HUES48 (cell line): ENCODE data around the gene AFAP1.

Experiments used
- H3K27ac ChIP-seq: one replicate; pipeline ENCODE4 v1.7.0; 2013; ENCODE audit warnings: low read depth, low read length, inconsistent platforms
- H3K27me3 ChIP-seq: 2 replicates; pipeline ENCODE4 v1.6.1; 2013; ENCODE audit warnings: mild to moderate bottlenecking, low read length; ENCODE audit not compliant: control insufficient read depth, insufficient read depth
- H3K36me3 ChIP-seq: 2 replicates; pipeline ENCODE4 v1.6.1; 2013; ENCODE audit warnings: low read length; ENCODE audit not compliant: control insufficient read depth, insufficient read depth
- H3K4me1 ChIP-seq: 2 replicates; pipeline ENCODE4 v1.6.1; 2013; ENCODE audit warnings: mild to moderate bottlenecking, low read length; ENCODE audit not compliant: control insufficient read depth, insufficient read depth
- H3K4me3 ChIP-seq: 2 replicates; pipeline ENCODE4 v1.5.1; 2013; ENCODE audit warnings: mild to moderate bottlenecking, low read depth, low read length
- H3K9ac ChIP-seq: 2 replicates; pipeline ENCODE4 v1.6.1; 2013; ENCODE audit warnings: mild to moderate bottlenecking, low read depth, low read length, moderate library complexity
- H3K9me3 ChIP-seq: 2 replicates; pipeline ENCODE4 v1.6.1; 2013; ENCODE audit warnings: low read length; ENCODE audit not compliant: control insufficient read depth, insufficient read depth

The AFAP1 gene

GRCh38 chr4:7886007-7886973 lies 53.4 kb downstream of the AFAP1 start:
- no peaks in the 10 kb centered on the region for H3K27me3 ChIP-seq
- H3K36me3 ChIP-seq: no peaks in the 10 kb centered on the region
- no peak overlapping the region for H3K27ac ChIP-seq
- H3K4me1 ChIP-seq: peaks cover 24% of the 10 kb centered on the region
- no peak overlapping the region for H3K9ac ChIP-seq
- no peak overlapping the region for H3K4me3 ChIP-seq
- H3K9me3 ChIP-seq: 0 out of 2 replicates have a peak, but pooled peaks cover 6% of the 10 kb centered on the region

- H3K9ac ChIP-seq: no peak overlapping the region
- no peak overlapping the region for H3K4me3 ChIP-seq
- H3K27me3 ChIP-seq: no peaks in the 10 kb centered on the region
- 0 out of 2 replicates have a peak, but pooled peaks cover 6% of the 10 kb centered on the region for H3K9me3 ChIP-seq
- no peak overlapping the region for H3K27ac ChIP-seq
- no peaks in the 10 kb centered on the region for H3K36me3 ChIP-seq
- H3K4me1 ChIP-seq: peaks cover 19% of the 10 kb centered on the region
These were observed 54.2 kb downstream of the AFAP1 start for GRCh38 chr4:7885216-7886006.

GRCh38 chr4:7880683-7881082 lies 59.0 kb downstream of the AFAP1 start:
- no peak overlapping the region for H3K4me3 ChIP-seq
- no peak overlapping the region for H3K9ac ChIP-seq
- H3K4me1 ChIP-seq: peaks cover 10% of the 10 kb centered on the region
- no peaks in the 10 kb centered on the region for H3K36me3 ChIP-seq
- no peaks in the 10 kb centered on the region for H3K27me3 ChIP-seq
- no peak overlapping the region for H3K27ac ChIP-seq
- no peaks in the 10 kb centered on the region for H3K9me3 ChIP-seq

DNA sequence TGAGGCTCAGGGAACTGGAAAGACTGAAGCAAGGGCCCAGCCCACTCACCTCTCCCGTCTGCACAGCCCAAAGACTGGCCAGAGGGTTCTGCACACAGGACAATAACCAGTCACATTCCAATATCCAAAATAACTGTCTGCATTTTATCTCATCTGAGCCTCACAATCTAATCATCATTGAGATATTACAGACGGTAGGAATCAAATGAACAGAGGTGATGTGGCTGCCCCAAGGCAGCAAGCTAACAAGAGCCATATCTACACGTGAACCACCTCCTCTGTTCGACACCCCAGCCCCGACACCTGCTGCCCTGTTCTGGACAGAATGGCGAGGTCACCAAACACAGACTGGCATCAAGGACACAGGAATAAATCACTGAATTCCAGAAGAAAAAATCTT lies 60.5 kb downstream of the AFAP1 start:
- H3K9ac ChIP-seq: no peak overlapping the region
- H3K4me1 ChIP-seq: peaks cover 8% of the 10 kb centered on the region; the same call in 1 of the 2 replicates
- H3K36me3 ChIP-seq: no peaks in the 10 kb centered on the region
- no peaks in the 10 kb centered on the region for H3K27me3 ChIP-seq
- no peak overlapping the region for H3K27ac ChIP-seq
- H3K9me3 ChIP-seq: no peaks in the 10 kb centered on the region
- H3K4me3 ChIP-seq: no peak overlapping the region

- Histone ChIP-seq H3K36me3 (no peaks in the 10 kb centered on the region), H3K4me1 (peaks cover 8% of the 10 kb centered on the region; the same call in 1 of the 2 replicates), H3K9ac (no peak overlapping the region), H3K27me3 (no peaks in the 10 kb centered on the region), H3K27ac (no peak overlapping the region), H3K4me3 (no peak overlapping the region), H3K9me3 (no peaks in the 10 kb centered on the region)
These were observed 61.3 kb downstream of the AFAP1 start for GRCh38 chr4:7878323-7878722.

DNA sequence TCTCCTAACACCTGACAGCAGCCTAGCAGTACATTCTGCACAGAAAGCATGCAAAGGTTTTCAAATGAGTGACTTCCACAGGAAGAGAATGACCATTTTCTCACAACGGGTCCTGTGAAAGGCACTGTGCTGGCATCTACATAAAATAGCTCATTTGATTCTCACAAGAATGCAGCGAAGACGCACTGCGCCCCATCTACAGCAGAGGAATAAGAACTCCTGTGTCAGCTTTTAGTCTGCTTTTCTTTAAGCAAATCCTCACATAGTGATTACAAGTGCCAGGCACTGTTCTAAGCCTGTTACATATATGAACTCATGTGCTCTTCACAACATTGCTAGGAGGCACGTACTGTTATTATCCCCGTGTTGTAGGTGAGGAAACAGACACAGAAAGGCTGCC lies 62.5 kb downstream of the AFAP1 start:
- Histone ChIP-seq H3K27me3 (no peaks in the 10 kb centered on the region), H3K9ac (no peak overlapping the region), H3K4me3 (no peak overlapping the region), H3K36me3 (no peaks in the 10 kb centered on the region), H3K27ac (no peak overlapping the region), H3K4me1 (peaks cover 8% of the 10 kb centered on the region; the same call in 1 of the 2 replicates), H3K9me3 (no peaks in the 10 kb centered on the region)

DNA sequence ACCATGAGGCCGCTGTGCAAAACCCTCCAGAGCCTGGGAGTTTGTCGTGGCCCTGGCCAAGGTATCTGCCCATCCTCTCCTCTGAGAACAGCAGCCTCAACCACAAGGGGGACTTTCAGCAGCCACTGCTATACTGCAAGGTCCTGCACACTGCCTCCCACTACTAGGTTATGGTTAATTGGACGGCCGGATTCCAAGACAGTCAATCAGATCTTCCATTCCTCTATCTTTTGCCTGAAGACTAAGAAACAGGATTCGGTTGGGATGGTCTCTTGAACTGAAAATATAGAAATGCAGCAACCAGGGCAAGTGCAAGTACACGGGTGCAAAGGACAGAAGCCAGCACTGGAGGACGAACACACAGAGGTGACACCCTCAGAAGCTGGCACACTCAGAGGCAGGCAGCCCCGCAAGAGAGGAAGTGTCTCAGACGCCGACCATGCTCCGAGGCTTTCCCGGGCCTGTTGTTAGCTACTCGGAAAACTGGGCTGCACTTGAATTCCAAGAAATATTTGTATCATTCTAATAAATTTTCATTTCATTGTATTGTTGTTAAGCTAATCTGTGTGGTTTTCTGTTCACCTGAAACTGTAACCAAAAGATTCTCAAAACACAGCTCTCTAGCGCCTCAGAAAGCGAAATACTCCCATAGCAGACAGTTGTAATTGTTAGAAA lies 63.3 kb downstream of the AFAP1 start:
- no peak overlapping the region for H3K9ac ChIP-seq
- no peak overlapping the region for H3K27ac ChIP-seq
- peaks cover 8% of the 10 kb centered on the region; the same call in 1 of the 2 replicates for H3K4me1 ChIP-seq
- H3K27me3 ChIP-seq: no peaks in the 10 kb centered on the region
- no peak overlapping the region for H3K4me3 ChIP-seq
- H3K9me3 ChIP-seq: no peaks in the 10 kb centered on the region
- H3K36me3 ChIP-seq: peaks cover 2% of the 10 kb centered on the region; the same call in 1 of the 2 replicates

GRCh38 chr4:7874838-7875237 lies 64.8 kb downstream of the AFAP1 start:
- Histone ChIP-seq H3K27me3 (no peaks in the 10 kb centered on the region), H3K9me3 (no peaks in the 10 kb centered on the region), H3K4me1 (peaks cover 4% of the 10 kb centered on the region; the same call in 1 of the 2 replicates), H3K4me3 (no peak overlapping the region), H3K36me3 (peaks cover 11% of the 10 kb centered on the region; the same call in 1 of the 2 replicates), H3K27ac (no peak overlapping the region), H3K9ac (no peak overlapping the region)

DNA sequence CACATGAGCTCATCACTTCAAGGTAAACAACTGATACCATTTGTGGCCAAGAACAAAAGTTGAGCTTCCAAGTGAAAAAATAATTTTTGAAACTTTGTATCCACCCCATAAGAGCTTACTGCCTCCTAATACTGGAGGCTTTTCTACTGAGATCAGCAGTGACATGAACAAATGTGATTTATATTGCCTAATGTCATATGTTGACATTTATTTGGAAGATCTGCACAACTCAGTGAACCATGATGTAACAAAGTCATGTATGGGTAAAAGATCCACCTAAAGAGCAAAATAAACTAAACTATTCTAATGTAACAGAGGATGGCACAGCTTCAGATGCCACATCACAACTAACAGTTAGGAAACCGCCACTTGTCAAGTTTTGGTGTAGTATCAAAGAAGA lies 65.8 kb downstream of the AFAP1 start:
- no peaks in the 10 kb centered on the region for H3K9me3 ChIP-seq
- H3K27ac ChIP-seq: no peak overlapping the region
- peaks cover 11% of the 10 kb centered on the region; the same call in 1 of the 2 replicates for H3K36me3 ChIP-seq
- no peak overlapping the region for H3K9ac ChIP-seq
- H3K4me3 ChIP-seq: no peak overlapping the region
- H3K4me1 ChIP-seq: peaks cover 4% of the 10 kb centered on the region; the same call in 1 of the 2 replicates
- H3K27me3 ChIP-seq: no peaks in the 10 kb centered on the region

DNA sequence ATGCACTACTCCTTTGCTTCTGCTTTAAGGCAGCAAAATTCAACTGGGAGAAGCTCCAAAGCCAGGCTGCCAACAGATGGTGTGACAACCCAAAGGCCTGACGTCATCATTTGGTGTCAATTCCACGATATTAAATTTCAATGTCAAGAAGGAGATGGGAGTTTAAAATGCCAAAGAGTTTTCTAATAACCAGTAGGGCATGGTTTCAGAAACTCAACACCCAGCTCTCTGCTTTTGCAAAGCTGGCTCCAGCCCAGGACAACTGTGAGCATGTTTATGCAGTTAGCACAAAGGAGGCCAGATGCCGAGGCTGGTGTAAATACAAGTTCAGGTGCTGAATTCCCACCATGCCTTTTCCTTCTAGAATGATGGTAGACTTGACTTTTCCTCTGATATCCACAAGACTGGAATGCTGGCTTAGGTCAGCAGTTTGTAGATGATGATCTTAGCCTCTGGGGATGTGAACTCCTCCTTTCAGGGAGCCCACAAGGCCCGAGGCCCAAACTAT lies 67.3 kb downstream of the AFAP1 start:
- H3K27me3 ChIP-seq: no peaks in the 10 kb centered on the region
- H3K9me3 ChIP-seq: no peaks in the 10 kb centered on the region
- no peak overlapping the region for H3K27ac ChIP-seq
- peaks cover 17% of the 10 kb centered on the region for H3K36me3 ChIP-seq
- H3K4me3 ChIP-seq: no peak overlapping the region
- H3K4me1 ChIP-seq: peaks cover 10% of the 10 kb centered on the region; the same call in 1 of the 2 replicates
- H3K9ac ChIP-seq: no peak overlapping the region
